ENCODE measurements around the gene RELT. TPM values are rescaled to one million over a fixed set of nuclear protein-coding genes. Genes with fewer than 3 reads are reported as not detected.

Gene RELT
- total and polyA plus RNA-seq, 2 experiments from 2014 or later, result 2.0 to 6.3 TPM

DNA sequence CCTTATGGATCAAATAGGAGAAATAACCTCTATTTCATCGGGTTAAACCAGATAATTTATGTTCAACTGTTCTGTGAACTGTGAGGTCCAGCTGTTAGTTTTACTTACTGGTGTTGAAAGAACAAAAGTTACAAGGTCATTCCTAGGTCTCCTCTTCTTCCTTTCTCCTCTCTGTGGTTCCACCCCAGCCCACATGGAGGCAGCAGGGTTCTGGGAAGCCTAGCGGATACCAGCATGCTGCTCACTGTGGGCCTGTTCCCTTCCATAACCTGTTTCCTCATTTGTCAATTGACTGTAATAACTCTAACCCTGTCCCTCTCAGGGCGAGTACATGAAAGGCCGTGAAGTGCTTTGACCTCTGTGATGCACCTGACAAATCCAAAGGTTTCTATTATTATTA, 27.8 kb downstream of the RELT start:
- Mint-ChIP-seq H3K9me3 (no peaks in the 10 kb centered on the region), H3K27ac (peak overlapping the region; percentile 48; the same call in 1 of the 2 replicates), H3K27me3 (ENCODE audit: insufficient read depth, low read depth, poor library complexity) (no peaks in the 10 kb centered on the region), H3K4me1 (peaks cover 5% of the 10 kb centered on the region; the same call in 2 of the 3 replicates), H3K4me3 (no peak overlapping the region), H3K36me3 (ENCODE audit: low read depth) (peaks cover 7% of the 10 kb centered on the region)
- H3K27me3 ChIP-seq (ENCODE audit: insufficient read depth), result no peaks in the 10 kb centered on the region
- no peaks in the 10 kb centered on the region for H3K36me3 ChIP-seq (ENCODE audit: insufficient read depth)
- no peak overlapping the region for H3K4me3 ChIP-seq
- 0 out of 2 replicates have a peak, but pooled peaks cover 2% of the 10 kb centered on the region for H3F3A ChIP-seq (replicated peaks; ENCODE audit: low read depth)
- peak; percentile 89 for ATAC-seq
- peak; percentile 73 for DNase-seq (ENCODE audit: low spot score)
- H3K4me1 ChIP-seq (ENCODE audit: insufficient read depth), result no peaks in the 10 kb centered on the region
- no peak overlapping the region for H3K4me2 ChIP-seq
- no peaks in the 10 kb centered on the region for H3K9me2 ChIP-seq (ENCODE audit: insufficient read depth)
- no peak for TF ChIP-seq CREB1 (CRISPR knock-in tag; IDR thresholded peaks at IDR 0.05; ENCODE audit: low read depth)
- TF ChIP-seq, protein P1, sequence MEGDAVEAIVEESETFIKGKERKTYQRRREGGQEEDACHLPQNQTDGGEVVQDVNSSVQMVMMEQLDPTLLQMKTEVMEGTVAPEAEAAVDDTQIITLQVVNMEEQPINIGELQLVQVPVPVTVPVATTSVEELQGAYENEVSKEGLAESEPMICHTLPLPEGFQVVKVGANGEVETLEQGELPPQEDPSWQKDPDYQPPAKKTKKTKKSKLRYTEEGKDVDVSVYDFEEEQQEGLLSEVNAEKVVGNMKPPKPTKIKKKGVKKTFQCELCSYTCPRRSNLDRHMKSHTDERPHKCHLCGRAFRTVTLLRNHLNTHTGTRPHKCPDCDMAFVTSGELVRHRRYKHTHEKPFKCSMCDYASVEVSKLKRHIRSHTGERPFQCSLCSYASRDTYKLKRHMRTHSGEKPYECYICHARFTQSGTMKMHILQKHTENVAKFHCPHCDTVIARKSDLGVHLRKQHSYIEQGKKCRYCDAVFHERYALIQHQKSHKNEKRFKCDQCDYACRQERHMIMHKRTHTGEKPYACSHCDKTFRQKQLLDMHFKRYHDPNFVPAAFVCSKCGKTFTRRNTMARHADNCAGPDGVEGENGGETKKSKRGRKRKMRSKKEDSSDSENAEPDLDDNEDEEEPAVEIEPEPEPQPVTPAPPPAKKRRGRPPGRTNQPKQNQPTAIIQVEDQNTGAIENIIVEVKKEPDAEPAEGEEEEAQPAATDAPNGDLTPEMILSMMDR (conservative IDR thresholded peaks at IDR 0.05; ENCODE audit: low read depth in 2 of 2), result peak; percentile 70 to 86
- no peak overlapping the region for H3K27ac ChIP-seq (ENCODE audit: low read depth)
- H3K79me2 ChIP-seq (replicated peaks; ENCODE audit: insufficient read depth), result no peaks in the 10 kb centered on the region
- H2AFZ ChIP-seq, result no peak overlapping the region
- H4K20me1 ChIP-seq (replicated peaks; ENCODE audit: insufficient read depth), result no peaks in the 10 kb centered on the region; the same call in 1 of the 2 replicates

DNA sequence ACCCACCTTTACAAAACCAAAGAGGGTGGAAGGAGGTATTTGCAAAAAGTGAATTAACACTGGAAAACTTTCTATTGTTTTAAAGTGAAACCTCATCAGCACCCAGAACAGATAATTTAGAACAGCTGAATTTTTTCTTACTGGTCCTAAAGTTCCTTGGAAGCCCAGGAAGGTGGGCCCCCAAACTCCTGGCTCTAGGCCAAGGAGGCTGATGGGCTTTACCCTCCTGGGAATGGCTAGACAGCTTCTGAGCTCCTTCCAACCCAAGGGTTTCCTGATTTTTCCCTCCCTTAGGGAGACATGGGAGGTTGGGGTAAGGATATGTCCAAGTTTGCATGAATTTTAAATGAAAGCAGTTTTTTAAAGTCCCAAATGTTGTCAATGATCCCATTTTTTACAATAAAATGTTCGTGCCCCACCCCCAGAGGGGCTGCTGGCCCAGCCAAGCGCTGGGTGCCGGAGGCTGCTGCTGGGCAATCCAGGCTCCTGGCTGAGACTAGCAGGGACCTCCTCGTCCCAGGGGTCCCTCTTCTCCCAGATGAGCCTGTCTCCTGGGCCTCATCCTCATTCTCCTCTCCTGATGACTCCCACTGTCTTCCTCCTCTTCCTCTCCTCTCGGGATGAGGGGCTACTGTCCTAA, 28.4 kb downstream of the RELT start:
- H2AFZ ChIP-seq, result no peak overlapping the region
- no peak for ATAC-seq
- H3K4me1 Mint-ChIP-seq, result peaks cover 5% of the 10 kb centered on the region; the same call in 1 of the 3 replicates
- no peak overlapping the region for H3K27ac Mint-ChIP-seq
- H3K79me2 ChIP-seq (replicated peaks; ENCODE audit: insufficient read depth), result no peaks in the 10 kb centered on the region
- H3K9me3 Mint-ChIP-seq, result no peaks in the 10 kb centered on the region
- H3K4me3 ChIP-seq, result no peak overlapping the region
- no peaks in the 10 kb centered on the region for H3K36me3 ChIP-seq (ENCODE audit: insufficient read depth)
- H3K4me3 Mint-ChIP-seq, result no peak overlapping the region
- no peaks in the 10 kb centered on the region for H3K27me3 ChIP-seq (ENCODE audit: insufficient read depth)
- no peaks in the 10 kb centered on the region for H3K27me3 Mint-ChIP-seq (ENCODE audit: insufficient read depth, low read depth, poor library complexity)
- 0 out of 2 replicates have a peak, but pooled peaks cover 2% of the 10 kb centered on the region for H3F3A ChIP-seq (replicated peaks; ENCODE audit: low read depth)
- H3K4me2 ChIP-seq, result no peak overlapping the region
- no peaks in the 10 kb centered on the region; the same call in 1 of the 2 replicates for H4K20me1 ChIP-seq (replicated peaks; ENCODE audit: insufficient read depth)
- no peaks in the 10 kb centered on the region for H3K9me2 ChIP-seq (ENCODE audit: insufficient read depth)
- no peak for DNase-seq (ENCODE audit: low spot score)
- peaks cover 11% of the 10 kb centered on the region for H3K36me3 Mint-ChIP-seq (ENCODE audit: low read depth)
- no peak overlapping the region for H3K27ac ChIP-seq (ENCODE audit: low read depth)
- H3K4me1 ChIP-seq (ENCODE audit: insufficient read depth), result no peaks in the 10 kb centered on the region
- TF ChIP-seq NANOG (IDR thresholded peaks at IDR 0.05; ENCODE audit: borderline replicate concordance) (no peak), EZH2 (IDR thresholded peaks at IDR 0.05; ENCODE audit: low read depth, unreplicated experiment) (no peak), POLR2AphosphoS5 (IDR thresholded peaks at IDR 0.05; ENCODE audit: low read depth) (no peak), ZNF114 (CRISPR knock-in tag; IDR thresholded peaks at IDR 0.05) (no peak)
- TF ChIP-seq, protein P1 (conservative IDR thresholded peaks at IDR 0.05; ENCODE audit: low read depth in 2 of 2), result no peak
- TF ChIP-seq, protein P2, sequence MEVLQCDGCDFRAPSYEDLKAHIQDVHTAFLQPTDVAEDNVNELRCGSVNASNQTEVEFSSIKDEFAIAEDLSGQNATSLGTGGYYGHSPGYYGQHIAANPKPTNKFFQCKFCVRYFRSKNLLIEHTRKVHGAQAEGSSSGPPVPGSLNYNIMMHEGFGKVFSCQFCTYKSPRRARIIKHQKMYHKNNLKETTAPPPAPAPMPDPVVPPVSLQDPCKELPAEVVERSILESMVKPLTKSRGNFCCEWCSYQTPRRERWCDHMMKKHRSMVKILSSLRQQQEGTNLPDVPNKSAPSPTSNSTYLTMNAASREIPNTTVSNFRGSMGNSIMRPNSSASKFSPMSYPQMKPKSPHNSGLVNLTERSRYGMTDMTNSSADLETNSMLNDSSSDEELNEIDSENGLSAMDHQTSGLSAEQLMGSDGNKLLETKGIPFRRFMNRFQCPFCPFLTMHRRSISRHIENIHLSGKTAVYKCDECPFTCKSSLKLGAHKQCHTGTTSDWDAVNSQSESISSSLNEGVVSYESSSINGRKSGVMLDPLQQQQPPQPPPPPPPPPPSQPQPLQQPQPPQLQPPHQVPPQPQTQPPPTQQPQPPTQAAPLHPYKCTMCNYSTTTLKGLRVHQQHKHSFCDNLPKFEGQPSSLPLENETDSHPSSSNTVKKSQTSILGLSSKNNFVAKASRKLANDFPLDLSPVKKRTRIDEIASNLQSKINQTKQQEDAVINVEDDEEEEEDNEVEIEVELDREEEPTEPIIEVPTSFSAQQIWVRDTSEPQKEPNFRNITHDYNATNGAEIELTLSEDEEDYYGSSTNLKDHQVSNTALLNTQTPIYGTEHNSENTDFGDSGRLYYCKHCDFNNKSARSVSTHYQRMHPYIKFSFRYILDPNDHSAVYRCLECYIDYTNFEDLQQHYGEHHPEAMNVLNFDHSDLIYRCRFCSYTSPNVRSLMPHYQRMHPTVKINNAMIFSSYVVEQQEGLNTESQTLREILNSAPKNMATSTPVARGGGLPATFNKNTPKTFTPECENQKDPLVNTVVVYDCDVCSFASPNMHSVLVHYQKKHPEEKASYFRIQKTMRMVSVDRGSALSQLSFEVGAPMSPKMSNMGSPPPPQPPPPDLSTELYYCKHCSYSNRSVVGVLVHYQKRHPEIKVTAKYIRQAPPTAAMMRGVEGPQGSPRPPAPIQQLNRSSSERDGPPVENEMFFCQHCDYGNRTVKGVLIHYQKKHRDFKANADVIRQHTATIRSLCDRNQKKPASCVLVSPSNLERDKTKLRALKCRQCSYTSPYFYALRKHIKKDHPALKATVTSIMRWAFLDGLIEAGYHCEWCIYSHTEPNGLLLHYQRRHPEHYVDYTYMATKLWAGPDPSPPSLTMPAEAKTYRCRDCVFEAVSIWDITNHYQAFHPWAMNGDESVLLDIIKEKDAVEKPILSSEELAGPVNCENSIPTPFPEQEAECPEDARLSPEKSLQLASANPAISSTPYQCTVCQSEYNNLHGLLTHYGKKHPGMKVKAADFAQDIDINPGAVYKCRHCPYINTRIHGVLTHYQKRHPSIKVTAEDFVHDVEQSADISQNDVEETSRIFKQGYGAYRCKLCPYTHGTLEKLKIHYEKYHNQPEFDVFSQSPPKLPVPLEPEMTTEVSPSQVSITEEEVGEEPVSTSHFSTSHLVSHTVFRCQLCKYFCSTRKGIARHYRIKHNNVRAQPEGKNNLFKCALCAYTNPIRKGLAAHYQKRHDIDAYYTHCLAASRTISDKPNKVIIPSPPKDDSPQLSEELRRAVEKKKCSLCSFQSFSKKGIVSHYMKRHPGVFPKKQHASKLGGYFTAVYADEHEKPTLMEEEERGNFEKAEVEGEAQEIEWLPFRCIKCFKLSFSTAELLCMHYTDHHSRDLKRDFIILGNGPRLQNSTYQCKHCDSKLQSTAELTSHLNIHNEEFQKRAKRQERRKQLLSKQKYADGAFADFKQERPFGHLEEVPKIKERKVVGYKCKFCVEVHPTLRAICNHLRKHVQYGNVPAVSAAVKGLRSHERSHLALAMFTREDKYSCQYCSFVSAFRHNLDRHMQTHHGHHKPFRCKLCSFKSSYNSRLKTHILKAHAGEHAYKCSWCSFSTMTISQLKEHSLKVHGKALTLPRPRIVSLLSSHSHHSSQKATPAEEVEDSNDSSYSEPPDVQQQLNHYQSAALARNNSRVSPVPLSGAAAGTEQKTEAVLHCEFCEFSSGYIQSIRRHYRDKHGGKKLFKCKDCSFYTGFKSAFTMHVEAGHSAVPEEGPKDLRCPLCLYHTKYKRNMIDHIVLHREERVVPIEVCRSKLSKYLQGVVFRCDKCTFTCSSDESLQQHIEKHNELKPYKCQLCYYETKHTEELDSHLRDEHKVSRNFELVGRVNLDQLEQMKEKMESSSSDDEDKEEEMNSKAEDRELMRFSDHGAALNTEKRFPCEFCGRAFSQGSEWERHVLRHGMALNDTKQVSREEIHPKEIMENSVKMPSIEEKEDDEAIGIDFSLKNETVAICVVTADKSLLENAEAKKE (CRISPR knock-in tag; IDR thresholded peaks at IDR 0.05), result no peak

All from GM23338 (cell line).